ENCODE data around the gene CGNL1.

DNA sequence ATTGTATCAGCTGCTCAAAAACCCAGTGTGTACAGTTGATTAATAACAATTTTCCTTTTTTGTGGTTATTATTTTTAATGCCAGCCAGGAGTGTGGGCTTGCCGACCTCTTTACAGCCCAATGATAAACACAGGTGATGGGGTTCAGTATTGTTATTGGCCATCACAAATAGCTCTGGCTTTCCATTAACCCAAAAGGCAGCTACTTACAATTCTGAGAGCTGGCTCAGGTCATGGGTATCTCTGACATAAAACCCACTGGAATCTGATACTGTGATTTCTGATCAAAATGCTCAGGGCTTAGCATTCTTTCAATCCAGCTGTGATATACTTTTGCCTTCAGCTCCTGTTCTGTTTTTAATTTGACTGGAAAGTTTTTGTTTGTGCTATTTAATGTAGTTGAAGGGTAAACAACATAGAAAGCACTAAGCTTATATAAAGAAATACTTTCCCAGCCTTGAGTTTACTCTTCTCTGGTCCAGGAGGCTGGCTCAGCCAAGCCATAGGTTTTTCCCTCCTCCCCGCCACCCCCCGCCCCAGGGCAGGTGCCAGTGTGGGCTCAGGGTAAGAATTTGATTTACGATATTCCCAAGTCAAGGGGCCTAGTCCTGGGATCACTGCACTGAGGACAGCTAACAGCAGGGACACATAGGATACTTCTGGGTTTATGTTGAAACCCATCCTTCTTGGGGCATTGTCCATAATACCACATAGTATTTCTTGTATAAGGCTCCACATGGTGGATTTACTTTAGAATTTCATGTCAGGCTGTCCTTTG, 161.4 kb downstream of the CGNL1 start:
- TF ChIP-seq POLR2A (IDR thresholded peaks at IDR 0.05) (no peak), CTCF (IDR thresholded peaks at IDR 0.05) (no peak)
